Uterus (tissue), 2 donors: Measurements from ENCODE around the gene F2RL2.

ENCODE experiments used
- POLR2A ChIP-seq, 2 donors: fragments of 450-650 bp; IDR thresholded peaks; one replicate each; pipeline ENCODE4 v1.6.1; 2016; ENCODE audit warnings: antibody characterized with exemption in 2 of 2, mild to moderate bottlenecking in 1 of 2, moderate library complexity in 1 of 2
- TF ChIP-seq, protein P1 (sequence below), 4 experiments: fragments of 200-600 bp in 2 of 4; fragments of 450-650 bp in 2 of 4; sonication (generic) in 2 of 4; IDR thresholded peaks; one replicate each; pipeline ENCODE4 v1.5.1; 2016 to 2019; ENCODE audit warnings: antibody characterized with exemption in 4 of 4, mild to moderate bottlenecking in 2 of 4, moderate library complexity in 1 of 4

DNA sequence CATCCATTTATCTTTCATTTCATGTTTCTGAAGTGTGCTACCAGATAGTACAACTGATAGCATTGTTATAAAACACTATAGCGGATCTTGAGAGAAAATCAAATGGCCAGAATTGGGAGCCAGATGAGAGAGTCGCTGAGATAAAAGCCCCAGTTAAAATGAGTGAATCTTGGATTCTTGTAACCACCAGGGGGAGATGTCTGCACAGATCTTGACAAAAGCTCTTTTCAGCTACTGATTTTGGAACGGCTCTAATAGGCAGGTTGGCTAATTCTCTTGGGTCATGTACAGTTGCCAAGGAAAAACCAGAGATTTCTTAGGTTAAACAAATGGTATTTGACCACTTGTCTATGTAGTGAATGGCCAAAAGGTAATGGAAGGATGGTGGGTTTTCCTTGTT lies 21.7 kb downstream of the F2RL2 start:
- no peak for TF ChIP-seq POLR2A (IDR thresholded peaks at IDR 0.05)
- TF ChIP-seq, protein P1, sequence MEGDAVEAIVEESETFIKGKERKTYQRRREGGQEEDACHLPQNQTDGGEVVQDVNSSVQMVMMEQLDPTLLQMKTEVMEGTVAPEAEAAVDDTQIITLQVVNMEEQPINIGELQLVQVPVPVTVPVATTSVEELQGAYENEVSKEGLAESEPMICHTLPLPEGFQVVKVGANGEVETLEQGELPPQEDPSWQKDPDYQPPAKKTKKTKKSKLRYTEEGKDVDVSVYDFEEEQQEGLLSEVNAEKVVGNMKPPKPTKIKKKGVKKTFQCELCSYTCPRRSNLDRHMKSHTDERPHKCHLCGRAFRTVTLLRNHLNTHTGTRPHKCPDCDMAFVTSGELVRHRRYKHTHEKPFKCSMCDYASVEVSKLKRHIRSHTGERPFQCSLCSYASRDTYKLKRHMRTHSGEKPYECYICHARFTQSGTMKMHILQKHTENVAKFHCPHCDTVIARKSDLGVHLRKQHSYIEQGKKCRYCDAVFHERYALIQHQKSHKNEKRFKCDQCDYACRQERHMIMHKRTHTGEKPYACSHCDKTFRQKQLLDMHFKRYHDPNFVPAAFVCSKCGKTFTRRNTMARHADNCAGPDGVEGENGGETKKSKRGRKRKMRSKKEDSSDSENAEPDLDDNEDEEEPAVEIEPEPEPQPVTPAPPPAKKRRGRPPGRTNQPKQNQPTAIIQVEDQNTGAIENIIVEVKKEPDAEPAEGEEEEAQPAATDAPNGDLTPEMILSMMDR (IDR thresholded peaks at IDR 0.05) = peak; percentile 45 to 77 (median 67)
